ENCODE measurements around the gene GNG2. TPM values are rescaled to one million over a fixed set of nuclear protein-coding genes. Genes with fewer than 3 reads are reported as not detected.

The GNG2 gene
- total RNA-seq (252 TPM), polyA plus RNA-seq (100 to 1,000 TPM; 145 to 216 (median 195) TPM)

DNA sequence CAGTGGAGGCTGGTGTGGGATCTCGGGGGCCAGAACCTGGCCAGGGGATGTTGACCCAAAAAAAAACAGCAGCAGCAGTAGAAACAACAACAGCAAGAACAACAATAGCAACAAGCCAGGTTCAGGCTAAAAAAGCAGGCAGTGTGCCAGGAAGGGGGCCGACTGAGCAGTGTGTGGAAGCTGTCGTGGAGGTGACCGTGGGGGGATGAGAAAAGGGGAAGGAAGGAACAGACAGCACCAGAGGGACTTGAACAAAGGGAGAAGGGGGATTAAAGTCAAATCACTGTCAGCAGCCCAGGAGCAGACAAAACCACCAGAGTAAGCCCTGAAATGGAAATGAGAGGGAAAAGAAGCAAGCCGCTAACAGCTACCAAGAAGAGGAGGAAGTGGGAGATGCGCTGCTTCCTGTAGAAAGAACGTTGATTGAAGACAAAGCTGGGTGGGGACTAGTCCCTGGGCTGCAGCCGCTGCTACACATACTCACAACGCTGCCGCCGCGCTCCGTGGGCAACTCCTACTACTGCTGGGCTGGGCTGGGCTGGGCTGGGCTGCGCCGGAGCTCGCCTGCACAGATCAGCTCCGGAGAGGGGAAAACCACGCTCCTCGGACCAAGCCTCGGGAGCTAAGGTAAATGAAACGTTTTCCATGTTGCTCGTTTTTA lies at the start of gene GNG2:
Gene GNG2, plus strand, starts transcription at position 449 of the 661 bp plus-strand sequence. CDS start 90,067 bp downstream, outside the sequence.
- Histone ChIP-seq H3K9me3 (ENCODE audit: control insufficient read depth in 2 of 2, low read length in 2 of 2) (no peaks in the 10 kb centered on the region), H3K36me3 (ENCODE audit: control insufficient read depth, insufficient read depth, low read length) (no peaks in the 10 kb centered on the region), H3K4me3 (ENCODE audit: low read depth, low read length) (peak within 1 kb of the TSS; percentile 100), H3K27ac (ENCODE audit: insufficient read depth, low read length, poor library complexity, severe bottlenecking) (peak within 1 kb of the TSS; percentile 89), H3K4me1 (ENCODE audit: control insufficient read depth, insufficient read depth, low read length, poor library complexity, severe bottlenecking) (peaks cover 42% of the 10 kb centered on the region), H3K27me3 (ENCODE audit: control insufficient read depth, insufficient read depth, low read length) (no peaks in the 10 kb centered on the region)
- peaks cover 4% of the 10 kb centered on the region for H3K27me3 Mint-ChIP-seq
- DNase-seq = peak; percentile 70 to 95 (median 82)
- peaks cover 18 to 65% (median 53%) of the 10 kb centered on the region in 4 donors for H3K4me1 Mint-ChIP-seq
- H3K9me3 Mint-ChIP-seq = peaks cover 0 to 4% (median 0%) of the 10 kb centered on the region in 7 donors
- peak within 1 kb of the TSS; percentile 97 to 99 (median 98) for H3K4me3 Mint-ChIP-seq
- H3K36me3 Mint-ChIP-seq = peaks cover 3% of the 10 kb centered on the region
- ATAC-seq (ENCODE audit: low read depth in 2 of 2) = peak; percentile 97 to 99
- peak within 1 kb of the TSS; percentile 93 to 98 (median 96) for H3K27ac Mint-ChIP-seq

DNA sequence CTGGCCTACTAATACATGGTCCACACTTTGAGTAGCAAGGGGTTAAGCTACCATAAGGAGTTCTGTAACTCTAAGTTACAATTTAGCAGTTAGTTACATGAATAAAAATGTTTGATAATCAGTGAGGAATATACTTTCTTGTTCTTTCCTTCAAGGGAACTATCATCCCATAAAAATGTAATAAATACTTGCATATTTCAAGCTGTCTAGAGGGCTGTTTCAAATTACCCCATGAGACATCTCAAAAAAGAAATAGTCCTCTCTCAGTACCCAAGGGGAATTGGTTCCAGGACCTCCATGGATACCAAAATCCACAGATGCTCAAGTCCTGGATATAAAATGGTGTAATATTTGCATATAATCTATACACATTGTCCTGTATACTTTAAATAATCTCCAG lies 48.7 kb upstream of the GNG2 start:
- Mint-ChIP-seq H3K4me3 (no peak overlapping the region), H3K9me3 (peaks cover 0 to 7% (median 2%) of the 10 kb centered on the region in 7 donors), H3K36me3 (peaks cover 4% of the 10 kb centered on the region), H3K27me3 (peaks cover 27% of the 10 kb centered on the region), H3K27ac (no peak overlapping the region), H3K4me1 (no peaks in the 10 kb centered on the region)
- no peak overlapping the region for H3K4me3 ChIP-seq (ENCODE audit: low read depth, low read length)
- no peak overlapping the region for H3K27ac ChIP-seq (ENCODE audit: insufficient read depth, low read length, poor library complexity, severe bottlenecking)
- ATAC-seq (ENCODE audit: low read depth in 2 of 2) (no peak), DNase-seq (no peak)
- H3K9me3 ChIP-seq (ENCODE audit: control insufficient read depth in 2 of 2, low read length in 2 of 2) = no peaks in the 10 kb centered on the region
- H3K27me3 ChIP-seq (ENCODE audit: control insufficient read depth, insufficient read depth, low read length) = no peaks in the 10 kb centered on the region
- H3K36me3 ChIP-seq (ENCODE audit: control insufficient read depth, insufficient read depth, low read length) = no peaks in the 10 kb centered on the region
- no peaks in the 10 kb centered on the region for H3K4me1 ChIP-seq (ENCODE audit: control insufficient read depth, insufficient read depth, low read length, poor library complexity, severe bottlenecking)

DNA sequence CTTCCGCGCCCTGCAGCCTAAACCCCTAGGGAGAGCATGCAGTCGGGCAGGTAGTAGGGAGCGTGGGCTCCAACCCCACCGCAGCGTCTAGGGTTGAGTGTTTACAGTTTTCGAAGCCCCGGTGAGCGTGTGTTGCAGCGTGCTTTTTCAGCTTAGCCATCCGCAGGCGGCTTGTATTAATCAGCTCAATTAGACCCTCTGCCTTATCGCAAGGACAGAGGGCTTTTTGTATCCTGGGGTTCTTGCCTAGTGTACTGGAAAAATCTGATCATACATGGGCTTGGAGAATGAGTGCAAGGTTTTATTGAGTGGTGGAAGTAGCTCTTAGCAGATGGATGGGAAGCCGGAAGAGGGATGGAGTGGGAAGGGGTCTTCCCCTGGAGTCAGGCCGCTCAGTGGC lies 44.4 kb upstream of the GNG2 start:
- no peak overlapping the region for H3K27ac ChIP-seq (ENCODE audit: insufficient read depth, low read length, poor library complexity, severe bottlenecking)
- DNase-seq (no peak), ATAC-seq (ENCODE audit: low read depth in 2 of 2) (no peak)
- no peak overlapping the region for H3K4me3 ChIP-seq (ENCODE audit: low read depth, low read length)
- no peaks in the 10 kb centered on the region for H3K4me1 ChIP-seq (ENCODE audit: control insufficient read depth, insufficient read depth, low read length, poor library complexity, severe bottlenecking)
- Mint-ChIP-seq H3K36me3 (no peaks in the 10 kb centered on the region), H3K4me3 (no peak overlapping the region), H3K9me3 (peaks cover 0 to 5% (median 0%) of the 10 kb centered on the region in 7 donors), H3K27me3 (peaks cover 27% of the 10 kb centered on the region), H3K27ac (no peak overlapping the region), H3K4me1 (peaks cover 0 to 3% (median 0%) of the 10 kb centered on the region in 4 donors)
- H3K27me3 ChIP-seq (ENCODE audit: control insufficient read depth, insufficient read depth, low read length) = no peaks in the 10 kb centered on the region
- no peaks in the 10 kb centered on the region for H3K36me3 ChIP-seq (ENCODE audit: control insufficient read depth, insufficient read depth, low read length)
- H3K9me3 ChIP-seq (ENCODE audit: control insufficient read depth in 2 of 2, low read length in 2 of 2) = no peaks in the 10 kb centered on the region

DNA sequence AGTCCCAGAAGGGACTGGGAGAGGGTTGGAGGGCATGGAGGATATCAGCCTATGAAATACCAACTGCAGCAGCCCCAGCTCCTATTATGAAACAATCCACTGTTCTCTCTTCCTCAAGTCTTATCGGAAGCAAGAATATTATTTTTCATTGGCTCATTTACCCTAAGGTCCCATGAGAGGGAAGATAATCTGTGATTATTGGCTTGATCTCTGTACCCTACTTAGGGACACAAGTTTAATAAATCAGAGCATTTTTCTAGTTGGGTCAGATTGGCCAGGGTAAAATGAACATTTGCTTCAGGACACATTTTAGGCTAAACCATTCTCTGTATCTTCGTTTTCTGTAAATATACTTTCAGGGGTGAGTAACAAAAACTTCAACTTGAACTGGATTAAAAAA lies 43.1 kb upstream of the GNG2 start:
- H3K36me3 Mint-ChIP-seq = peaks cover 3% of the 10 kb centered on the region
- ATAC-seq (ENCODE audit: low read depth in 2 of 2) = no peak
- H3K27me3 Mint-ChIP-seq = peaks cover 28% of the 10 kb centered on the region
- H3K27ac ChIP-seq (ENCODE audit: insufficient read depth, low read length, poor library complexity, severe bottlenecking) = no peak overlapping the region
- no peaks in the 10 kb centered on the region for H3K27me3 ChIP-seq (ENCODE audit: control insufficient read depth, insufficient read depth, low read length)
- no peaks in the 10 kb centered on the region for H3K36me3 ChIP-seq (ENCODE audit: control insufficient read depth, insufficient read depth, low read length)
- no peak overlapping the region for H3K4me3 ChIP-seq (ENCODE audit: low read depth, low read length)
- peaks cover 0 to 5% (median 0%) of the 10 kb centered on the region in 7 donors for H3K9me3 Mint-ChIP-seq
- H3K27ac Mint-ChIP-seq = no peak overlapping the region
- no peaks in the 10 kb centered on the region for H3K4me1 ChIP-seq (ENCODE audit: control insufficient read depth, insufficient read depth, low read length, poor library complexity, severe bottlenecking)
- DNase-seq = no peak
- no peaks in the 10 kb centered on the region for H3K9me3 ChIP-seq (ENCODE audit: control insufficient read depth in 2 of 2, low read length in 2 of 2)
- no peak overlapping the region for H3K4me3 Mint-ChIP-seq
- peaks cover 0 to 3% (median 0%) of the 10 kb centered on the region in 4 donors for H3K4me1 Mint-ChIP-seq

DNA sequence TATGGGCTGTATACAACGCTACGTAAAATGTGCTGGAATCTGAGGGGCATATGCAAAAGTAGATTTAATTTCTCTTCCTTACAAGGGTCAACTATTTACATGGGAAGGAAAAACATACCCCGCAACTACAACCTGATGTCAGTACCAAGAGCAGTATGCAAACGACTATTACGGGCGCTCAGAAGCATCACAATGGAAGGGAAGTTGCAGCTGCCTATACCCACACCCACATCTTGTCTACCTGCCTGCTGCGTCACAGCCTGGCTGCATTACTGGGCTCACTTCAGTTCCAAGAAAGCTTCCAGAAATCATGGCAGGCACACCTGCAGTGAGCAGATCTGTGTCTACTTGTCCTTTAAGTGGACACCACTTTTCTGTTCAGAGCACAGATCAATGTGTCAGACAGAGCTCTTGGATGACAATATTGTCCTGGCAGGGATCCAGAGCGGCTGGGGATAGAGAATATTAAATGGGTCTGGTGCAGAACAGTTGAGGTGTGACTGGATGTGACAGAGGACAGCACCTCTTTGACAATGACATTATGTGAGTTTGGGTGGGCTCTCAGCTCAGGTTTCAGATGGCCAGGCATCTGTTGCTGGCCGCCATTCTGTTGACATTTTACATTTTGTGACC lies 41.5 kb upstream of the GNG2 start:
- no peak overlapping the region for H3K4me3 Mint-ChIP-seq
- peaks cover 0 to 5% (median 0%) of the 10 kb centered on the region in 7 donors for H3K9me3 Mint-ChIP-seq
- ATAC-seq (ENCODE audit: low read depth in 2 of 2) (no peak), DNase-seq (no peak)
- Histone ChIP-seq H3K9me3 (ENCODE audit: control insufficient read depth in 2 of 2, low read length in 2 of 2) (no peaks in the 10 kb centered on the region), H3K36me3 (ENCODE audit: control insufficient read depth, insufficient read depth, low read length) (no peaks in the 10 kb centered on the region), H3K4me3 (ENCODE audit: low read depth, low read length) (no peak overlapping the region), H3K4me1 (ENCODE audit: control insufficient read depth, insufficient read depth, low read length, poor library complexity, severe bottlenecking) (no peaks in the 10 kb centered on the region), H3K27ac (ENCODE audit: insufficient read depth, low read length, poor library complexity, severe bottlenecking) (no peak overlapping the region), H3K27me3 (ENCODE audit: control insufficient read depth, insufficient read depth, low read length) (no peaks in the 10 kb centered on the region)
- H3K27me3 Mint-ChIP-seq = peaks cover 28% of the 10 kb centered on the region
- peaks cover 0 to 5% (median 0%) of the 10 kb centered on the region in 4 donors for H3K4me1 Mint-ChIP-seq
- H3K27ac Mint-ChIP-seq = peak overlapping the region in 1 of 3 donors; percentile 38
- peaks cover 3% of the 10 kb centered on the region for H3K36me3 Mint-ChIP-seq

DNA sequence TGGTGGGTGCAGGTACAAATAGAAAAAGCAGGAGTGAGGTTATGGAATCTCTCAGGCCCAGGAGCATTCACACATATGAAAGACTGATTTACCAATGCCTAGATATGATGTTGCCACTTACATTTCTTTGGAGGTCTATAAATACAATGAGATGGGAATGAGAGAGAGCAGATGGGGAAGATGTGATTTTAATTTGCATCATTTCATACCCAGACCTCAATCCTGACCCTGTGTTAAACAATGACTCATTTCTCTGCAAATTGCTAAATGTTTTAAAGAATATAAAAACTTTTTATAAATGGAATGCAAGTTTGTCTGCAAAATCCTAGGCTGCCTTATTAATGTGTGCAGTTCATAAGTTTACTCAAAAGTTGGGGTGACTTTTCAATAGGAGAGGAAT lies 38.6 kb upstream of the GNG2 start:
- H3K36me3 Mint-ChIP-seq = peaks cover 3% of the 10 kb centered on the region
- ATAC-seq (ENCODE audit: low read depth in 2 of 2) = no peak
- peaks cover 18% of the 10 kb centered on the region for H3K27me3 Mint-ChIP-seq
- Histone ChIP-seq H3K4me1 (ENCODE audit: control insufficient read depth, insufficient read depth, low read length, poor library complexity, severe bottlenecking) (no peaks in the 10 kb centered on the region), H3K27me3 (ENCODE audit: control insufficient read depth, insufficient read depth, low read length) (no peaks in the 10 kb centered on the region), H3K36me3 (ENCODE audit: control insufficient read depth, insufficient read depth, low read length) (no peaks in the 10 kb centered on the region), H3K4me3 (ENCODE audit: low read depth, low read length) (no peak overlapping the region), H3K9me3 (ENCODE audit: control insufficient read depth in 2 of 2, low read length in 2 of 2) (no peaks in the 10 kb centered on the region), H3K27ac (ENCODE audit: insufficient read depth, low read length, poor library complexity, severe bottlenecking) (no peak overlapping the region)
- H3K9me3 Mint-ChIP-seq = peaks cover 0 to 5% (median 0%) of the 10 kb centered on the region in 7 donors
- H3K4me3 Mint-ChIP-seq = no peak overlapping the region
- no peak for DNase-seq
- peaks cover 0 to 5% (median 0%) of the 10 kb centered on the region in 4 donors for H3K4me1 Mint-ChIP-seq
- no peak overlapping the region for H3K27ac Mint-ChIP-seq

DNA sequence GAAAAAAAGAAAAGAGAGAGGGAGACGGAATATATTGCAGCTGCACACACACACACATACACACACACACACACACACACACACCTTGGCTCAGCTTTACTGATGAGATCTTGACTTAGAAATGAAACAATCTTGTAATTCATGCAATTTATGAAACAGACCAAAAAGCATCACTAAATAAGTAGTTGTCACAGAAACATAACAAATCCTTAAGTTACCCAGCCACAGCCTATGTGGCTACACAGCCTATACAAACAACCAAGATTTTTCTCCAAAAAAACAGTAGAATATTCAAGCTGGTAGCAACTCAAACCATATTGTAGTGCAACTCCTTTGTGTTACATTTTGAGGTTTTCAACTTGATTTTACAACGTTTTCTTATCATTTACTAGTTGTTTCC lies 37.9 kb upstream of the GNG2 start:
- Mint-ChIP-seq H3K4me1 (peaks cover 0 to 5% (median 0%) of the 10 kb centered on the region in 4 donors), H3K36me3 (peaks cover 3% of the 10 kb centered on the region), H3K27me3 (peaks cover 14% of the 10 kb centered on the region), H3K4me3 (no peak overlapping the region), H3K9me3 (peaks cover 0 to 5% (median 0%) of the 10 kb centered on the region in 7 donors), H3K27ac (no peak overlapping the region)
- H3K36me3 ChIP-seq (ENCODE audit: control insufficient read depth, insufficient read depth, low read length) = no peaks in the 10 kb centered on the region
- DNase-seq = no peak
- H3K27me3 ChIP-seq (ENCODE audit: control insufficient read depth, insufficient read depth, low read length) = no peaks in the 10 kb centered on the region
- H3K4me1 ChIP-seq (ENCODE audit: control insufficient read depth, insufficient read depth, low read length, poor library complexity, severe bottlenecking) = peaks cover 1% of the 10 kb centered on the region
- H3K27ac ChIP-seq (ENCODE audit: insufficient read depth, low read length, poor library complexity, severe bottlenecking) = no peak overlapping the region
- H3K9me3 ChIP-seq (ENCODE audit: control insufficient read depth in 2 of 2, low read length in 2 of 2) = no peaks in the 10 kb centered on the region
- no peak overlapping the region for H3K4me3 ChIP-seq (ENCODE audit: low read depth, low read length)
- ATAC-seq (ENCODE audit: low read depth in 2 of 2) = no peak
